HEK293T (cell line): ENCODE measurements around the gene ZDHHC8.

Experiments
- ARNT ChIP-seq: fragments of 450-650 bp; IDR thresholded peaks from 2 replicates; pipeline ENCODE4 v1.6.1; 2017; ENCODE audit warnings: mild to moderate bottlenecking
- BHLHE40 ChIP-seq: fragments of 450-650 bp; IDR thresholded peaks from 2 replicates; pipeline ENCODE4 v1.6.1; 2016; ENCODE audit warnings: mild to moderate bottlenecking, moderate library complexity, borderline replicate concordance
- ELF4 ChIP-seq: fragments of 450-650 bp; IDR thresholded peaks from 2 replicates; pipeline ENCODE4 v1.6.1; 2017; ENCODE audit warnings: antibody characterized with exemption
- FOXA1 ChIP-seq: fragments of 450-650 bp; IDR thresholded peaks from 2 replicates; pipeline ENCODE4 v1.6.1; 2016; ENCODE audit warnings: mild to moderate bottlenecking
- FOXK2 ChIP-seq: fragments of 450-650 bp; IDR thresholded peaks from 2 replicates; pipeline ENCODE4 v1.6.1; 2016; ENCODE audit warnings: mild to moderate bottlenecking
- FOXM1 ChIP-seq: fragments of 450-650 bp; IDR thresholded peaks from 2 replicates; pipeline ENCODE4 v1.6.1; 2017; ENCODE audit warnings: mild to moderate bottlenecking, borderline replicate concordance
- HDGF ChIP-seq: fragments of 450-650 bp; IDR thresholded peaks from 2 replicates; pipeline ENCODE4 v1.6.1; 2017; ENCODE audit warnings: antibody characterized with exemption, borderline replicate concordance
- NFRKB ChIP-seq: fragments of 450-650 bp; IDR thresholded peaks from 2 replicates; pipeline ENCODE4 v1.6.1; 2016; ENCODE audit warnings: mild to moderate bottlenecking, moderate library complexity
- PKNOX1 ChIP-seq: fragments of 450-650 bp; IDR thresholded peaks from 2 replicates; pipeline ENCODE4 v1.6.1; 2016
- SP1 ChIP-seq: fragments of 450-650 bp; IDR thresholded peaks from 2 replicates; pipeline ENCODE4 v1.6.1; 2017
- SUZ12 ChIP-seq: fragments of 450-650 bp; IDR thresholded peaks from 2 replicates; pipeline ENCODE4 v1.6.1; 2016; ENCODE audit warnings: mild to moderate bottlenecking
- TARDBP ChIP-seq: fragments of 450-650 bp; IDR thresholded peaks from 2 replicates; pipeline ENCODE4 v1.6.1; 2016

GRCh38 chr22:20086101-20086599 is 45.5 kb upstream of the ZDHHC8 start:
- TF ChIP-seq SP1 = no peak
- TF ChIP-seq BHLHE40 = no peak
- TF ChIP-seq FOXA1 = no peak
- no peak for TF ChIP-seq TARDBP
- TF ChIP-seq FOXM1 = no peak
- no peak for TF ChIP-seq NFRKB
- no peak for TF ChIP-seq ELF4
- no peak for TF ChIP-seq SUZ12
- TF ChIP-seq PKNOX1 = no peak
- TF ChIP-seq HDGF = no peak
- no peak for TF ChIP-seq ARNT
- TF ChIP-seq FOXK2 = no peak
